Lower leg skin (tissue), 4 donors: Measurements from ENCODE around the gene SLC5A9. TPM values are rescaled to one million over a fixed set of nuclear protein-coding genes. Genes with fewer than 3 reads are reported as not detected.

Source experiments
- DNase-seq, 2 donors: peaks; one replicate each; pipeline ENCODE4 v3.0.0-alpha.2; 2019; ENCODE audit warnings: low spot score in 2 of 2
- H3K4me3 ChIP-seq: fragments of 200-600 bp; sonication (generic); 2 replicates; pipeline ENCODE4 v1.5.1; 2017; ENCODE audit warnings: mild to moderate bottlenecking, low read depth; ENCODE audit not compliant: poor library complexity, severe bottlenecking
- CTCF ChIP-seq, 3 donors: fragments of 450-650 bp; IDR thresholded peaks; one replicate each; pipeline ENCODE4 v1.5.1; 2016; ENCODE audit warnings: antibody characterized with exemption in 3 of 3, mild to moderate bottlenecking in 3 of 3, moderate library complexity in 2 of 3
- POLR2A ChIP-seq, 2 donors: fragments of 450-650 bp; IDR thresholded peaks; one replicate each; pipeline ENCODE4 v1.6.1; 2016 to 2017; ENCODE audit warnings: antibody characterized with exemption in 2 of 2, mild to moderate bottlenecking in 1 of 2, moderate library complexity in 1 of 2
- WGBS, 2 donors: methylation state at CpG; one replicate each; pipeline ENCODE4 v1.1.5; 2018; 5-methylcytosine and 5-hydroxymethylcytosine counted together
- intact Hi-C: fragments of 100-400 bp; cut with DNase I; formaldehyde crosslinking; loops from one replicate; pipeline ENCODE4 v1.15.0; 2023; ENCODE audit warnings: low total_unique reads
- total RNA-seq, 4 donors: library from RNA; depleted of rRNA; stranded (reverse); fragments of >200 nt; gene quantifications; one replicate each; pipeline ENCODE4 v1.1.0, GENCODE V29; 2016

Gene SLC5A9
- total RNA-seq, 4 donors from 2014 or later = 1.1 to 3.5 (median 1.9) TPM

GRCh38 chr1:48221122-48221521, 1.4 kb upstream of the SLC5A9 start:
- intact Hi-C loops = no loop called here
- no peak overlapping the region for H3K4me3 ChIP-seq
- TF ChIP-seq POLR2A (IDR thresholded peaks at IDR 0.05) (no peak), CTCF (IDR thresholded peaks at IDR 0.05) (no peak)
- 87 to 91% methylated on average over 3 of the region's 3 CpGs for WGBS, 2 donors
- DNase-seq = no peak

GRCh38 chr1:48221657-48222056, 859 bp upstream of the SLC5A9 start:
- 80 to 92% methylated on average over 3 of the region's 3 CpGs for WGBS, 2 donors
- DNase-seq = no peak
- no peak for TF ChIP-seq POLR2A (IDR thresholded peaks at IDR 0.05)
- intact Hi-C loops = no loop called here
- H3K4me3 ChIP-seq = no peak overlapping the region

- H3K4me3 ChIP-seq = no peak overlapping the region
- intact Hi-C loops = no loop called here
- no peak for TF ChIP-seq POLR2A (IDR thresholded peaks at IDR 0.05)
- TF ChIP-seq CTCF (IDR thresholded peaks at IDR 0.05) = no peak
- no peak for DNase-seq
- 59 to 67% methylated on average over 7 of the region's 7 CpGs for WGBS, 2 donors
Observed at GRCh38 chr1:48223366-48224240, 1.1 kb downstream of the SLC5A9 start.

GRCh38 chr1:48224791-48225190, 2.3 kb downstream of the SLC5A9 start:
- no peak overlapping the region for H3K4me3 ChIP-seq
- no peak for DNase-seq
- no peak for TF ChIP-seq CTCF (IDR thresholded peaks at IDR 0.05)
- TF ChIP-seq POLR2A (IDR thresholded peaks at IDR 0.05) = no peak
- intact Hi-C loops = no loop called here
- WGBS, 2 donors = 89 to 92% methylated on average over 6 of the region's 6 CpGs

GRCh38 chr1:48225579-48225978, 3.1 kb downstream of the SLC5A9 start:
- intact Hi-C loops = no loop called here
- TF ChIP-seq POLR2A (IDR thresholded peaks at IDR 0.05) = no peak
- no peak for TF ChIP-seq CTCF (IDR thresholded peaks at IDR 0.05)
- 76 to 85% methylated on average over 6 of the region's 6 CpGs for whole genome bisulfite sequencing, 2 donors
- no peak overlapping the region for H3K4me3 ChIP-seq
- no peak for DNase-seq

- no peak for DNase-seq
- H3K4me3 ChIP-seq = no peak overlapping the region
- intact Hi-C loops = no loop called here
- TF ChIP-seq POLR2A (IDR thresholded peaks at IDR 0.05) (no peak), CTCF (IDR thresholded peaks at IDR 0.05) (no peak)
- WGBS, 2 donors = 75 to 77% methylated on average over 10 of the region's 10 CpGs
Observed at GRCh38 chr1:48227165-48228013, 4.9 kb downstream of the SLC5A9 start.
